ENCODE data around the gene PKDCC.

- TF ChIP-seq POLR2A (IDR thresholded peaks at IDR 0.05): no peak
- TF ChIP-seq, protein P1, sequence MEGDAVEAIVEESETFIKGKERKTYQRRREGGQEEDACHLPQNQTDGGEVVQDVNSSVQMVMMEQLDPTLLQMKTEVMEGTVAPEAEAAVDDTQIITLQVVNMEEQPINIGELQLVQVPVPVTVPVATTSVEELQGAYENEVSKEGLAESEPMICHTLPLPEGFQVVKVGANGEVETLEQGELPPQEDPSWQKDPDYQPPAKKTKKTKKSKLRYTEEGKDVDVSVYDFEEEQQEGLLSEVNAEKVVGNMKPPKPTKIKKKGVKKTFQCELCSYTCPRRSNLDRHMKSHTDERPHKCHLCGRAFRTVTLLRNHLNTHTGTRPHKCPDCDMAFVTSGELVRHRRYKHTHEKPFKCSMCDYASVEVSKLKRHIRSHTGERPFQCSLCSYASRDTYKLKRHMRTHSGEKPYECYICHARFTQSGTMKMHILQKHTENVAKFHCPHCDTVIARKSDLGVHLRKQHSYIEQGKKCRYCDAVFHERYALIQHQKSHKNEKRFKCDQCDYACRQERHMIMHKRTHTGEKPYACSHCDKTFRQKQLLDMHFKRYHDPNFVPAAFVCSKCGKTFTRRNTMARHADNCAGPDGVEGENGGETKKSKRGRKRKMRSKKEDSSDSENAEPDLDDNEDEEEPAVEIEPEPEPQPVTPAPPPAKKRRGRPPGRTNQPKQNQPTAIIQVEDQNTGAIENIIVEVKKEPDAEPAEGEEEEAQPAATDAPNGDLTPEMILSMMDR (IDR thresholded peaks at IDR 0.05): no peak
Measured at GRCh38 chr2:42050703-42051542, 3.1 kb downstream of the PKDCC start.

Measured in ovary (tissue), 3 donors.